HG03571 (cell line): ENCODE data around the gene DRICH1.
"Not testable (repeated sequence)": the region's sequence is repeated elsewhere in the genome, so short reads cannot be mapped to it uniquely, and the experiment has no call there.

Experiments
- ATAC-seq: cut with Tn5 transposase; IDR thresholded peaks from one replicate; pipeline ENCODE4 v1.9.1; 2021; ENCODE audit not compliant: unreplicated experiment

DRICH1 gene

GRCh38 chr22:23603266-23603665 lies 28.9 kb downstream of the DRICH1 start:
- no peak for ATAC-seq

GRCh38 chr22:23598805-23599518 lies 33.2 kb downstream of the DRICH1 start:
- ATAC-seq, result no peak

- ATAC-seq, result not testable (repeated sequence)
These were observed 34.4 kb downstream of the DRICH1 start for GRCh38 chr22:23597576-23598268.

GRCh38 chr22:23595904-23596303 lies 36.2 kb downstream of the DRICH1 start:
- not testable (repeated sequence) for ATAC-seq

- no peak for ATAC-seq
These were observed 40.3 kb downstream of the DRICH1 start for GRCh38 chr22:23591846-23592245.

GRCh38 chr22:23591201-23591791 lies 40.8 kb downstream of the DRICH1 start:
- ATAC-seq, result no peak

GRCh38 chr22:23583836-23584235 lies 48.3 kb downstream of the DRICH1 start:
- no peak for ATAC-seq

GRCh38 chr22:23583153-23583552 lies 49.0 kb downstream of the DRICH1 start:
- no peak for ATAC-seq

- no peak for ATAC-seq
These were observed 50.9 kb downstream of the DRICH1 start for GRCh38 chr22:23581260-23581650.

- no peak for ATAC-seq
These were observed 51.4 kb downstream of the DRICH1 start for GRCh38 chr22:23580576-23581259.

GRCh38 chr22:23579870-23580575 lies 52.1 kb downstream of the DRICH1 start, which contains the start of gene IGLL1:
Gene IGLL1, minus strand, starts transcription at chr22:23580290. Its CDS starts 100 bp downstream, at chr22:23580190.
- ATAC-seq, result no peak

GRCh38 chr22:23579280-23579679 lies 52.8 kb downstream of the DRICH1 start:
- no peak for ATAC-seq

- ATAC-seq, result no peak
These were observed 53.8 kb downstream of the DRICH1 start for GRCh38 chr22:23578306-23578705.

GRCh38 chr22:23576681-23577080 lies 55.4 kb downstream of the DRICH1 start:
- ATAC-seq, result no peak

- ATAC-seq, result no peak
These were observed 56.5 kb downstream of the DRICH1 start for GRCh38 chr22:23575601-23576000.

- ATAC-seq, result no peak
These were observed 57.2 kb downstream of the DRICH1 start for GRCh38 chr22:23574877-23575276.

- no peak for ATAC-seq
These were observed 57.7 kb downstream of the DRICH1 start for GRCh38 chr22:23574371-23574811.

GRCh38 chr22:23573701-23574235 lies 58.4 kb downstream of the DRICH1 start:
- ATAC-seq, result not testable (repeated sequence)

GRCh38 chr22:23573106-23573505 lies 59.0 kb downstream of the DRICH1 start:
- ATAC-seq, result not testable (repeated sequence)

GRCh38 chr22:23571486-23571885 lies 60.6 kb downstream of the DRICH1 start:
- no peak for ATAC-seq
